Limb (tissue), 2 donors: ENCODE measurements around the gene SELPLG.
A peak's percentile ranks its signal among the peaks of the same experiment; 100 is the strongest.
"Not testable (repeated sequence)": the region's sequence is repeated elsewhere in the genome, so short reads cannot be mapped to it uniquely, and the experiment has no call there.

Experiments used
- DNase-seq, 2 donors: peaks; one replicate each; pipeline ENCODE4 v3.0.0-alpha.2; 2016; ENCODE audit errors: extremely low spot score in 2 of 2

The SELPLG gene

DNA sequence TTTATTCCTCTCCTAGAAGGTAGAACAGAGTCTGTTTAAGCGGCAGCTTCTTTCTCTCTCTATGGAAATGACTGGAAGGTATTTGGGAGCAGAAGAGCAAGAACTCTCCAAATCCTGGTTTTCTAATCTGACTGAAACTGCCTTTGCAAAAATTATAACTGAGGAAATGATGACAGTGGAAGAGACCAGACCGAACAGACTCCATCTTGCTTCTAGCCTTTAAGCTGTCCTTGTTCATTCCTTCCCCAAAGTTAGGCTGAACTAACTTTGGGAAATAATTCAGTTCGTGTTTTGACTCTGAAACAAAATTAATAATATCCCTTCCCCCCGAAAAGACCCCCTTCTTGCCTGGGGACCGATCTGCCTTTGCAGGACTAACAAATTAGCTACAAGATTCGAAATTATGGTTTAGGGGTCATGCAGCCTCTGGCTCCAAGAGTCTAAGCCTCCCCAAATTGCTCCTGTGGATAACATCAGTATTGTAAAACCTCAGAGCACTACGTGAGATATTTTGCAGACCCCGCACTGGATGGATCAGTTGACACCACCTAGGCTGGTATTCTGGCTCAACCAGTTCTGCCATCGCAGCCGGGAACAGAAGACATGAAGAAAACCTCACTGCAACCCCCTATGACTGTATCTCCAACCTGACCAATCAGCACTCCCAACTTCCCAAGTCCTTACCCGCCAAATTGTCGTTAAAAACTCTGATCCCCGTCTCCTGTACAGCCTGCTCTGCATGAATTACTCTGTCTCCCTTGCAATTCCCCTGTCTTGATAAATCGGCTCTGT, 14.1 kb downstream of the SELPLG start:
- no peak for DNase-seq

DNA sequence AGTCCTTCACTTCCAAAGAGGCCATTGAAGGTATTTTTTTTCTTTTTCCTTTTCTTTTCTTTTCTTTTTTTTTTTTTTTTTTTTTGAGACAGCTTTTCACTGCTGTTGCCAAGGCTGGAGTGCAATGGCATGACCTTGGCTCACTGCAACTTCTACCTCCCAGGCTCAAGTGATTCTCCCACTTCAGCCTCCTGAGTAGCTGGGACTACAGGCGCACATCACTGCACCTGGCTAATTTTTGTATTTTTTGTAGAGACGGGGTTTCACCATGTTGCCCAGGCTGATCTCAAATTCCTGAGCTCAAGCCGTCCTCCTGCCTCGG, 14.8 kb downstream of the SELPLG start:
- DNase-seq = not testable (repeated sequence)

DNA sequence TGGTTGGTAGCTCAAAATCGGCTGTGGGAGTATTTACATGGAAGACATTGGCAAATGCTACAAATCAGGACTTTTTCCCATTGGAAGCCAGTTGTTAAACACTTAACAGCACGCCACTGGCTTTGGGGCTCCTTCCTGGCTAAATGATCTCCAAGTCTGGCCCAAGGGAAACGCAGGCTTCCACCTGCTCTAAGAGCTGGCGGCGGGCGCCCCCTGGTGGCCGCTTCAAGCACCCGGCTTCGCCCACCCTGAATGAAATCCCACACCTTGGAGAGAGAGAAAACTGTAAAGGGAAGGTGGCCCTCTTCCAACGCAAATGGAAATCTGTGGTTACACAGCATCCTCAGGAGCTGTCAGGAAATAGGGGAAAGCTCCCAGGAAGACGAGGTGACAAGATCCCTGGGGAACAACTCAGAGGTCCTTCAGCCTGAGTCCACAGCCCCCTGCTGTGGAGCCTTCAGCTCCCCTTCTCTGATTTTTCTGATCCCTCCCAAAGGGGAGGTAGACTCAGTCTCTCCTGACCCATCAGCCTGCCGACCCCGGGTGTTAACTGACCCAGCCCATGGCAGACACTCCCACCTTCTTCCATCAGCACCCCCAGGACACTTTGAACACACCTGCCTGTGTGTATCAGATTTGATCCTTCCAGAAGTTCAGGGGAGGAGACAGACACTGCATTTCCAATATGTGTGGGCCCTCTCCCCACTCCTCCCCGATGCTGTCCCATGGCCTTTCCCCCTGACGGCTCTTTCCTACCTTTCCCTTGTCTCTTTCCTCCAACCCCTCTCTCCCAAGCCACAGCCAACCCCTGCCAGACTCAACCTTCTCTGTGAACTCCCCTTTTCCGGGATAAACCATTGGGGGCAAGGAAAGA, 15.4 kb downstream of the SELPLG start:
- peak; percentile 86 to 91 for DNase-seq

GRCh38 chr12:108616941-108617858, 16.5 kb downstream of the SELPLG start:
- DNase-seq = no peak

- no peak for DNase-seq
Observed at GRCh38 chr12:108616359-108616758, 17.3 kb downstream of the SELPLG start.

DNA sequence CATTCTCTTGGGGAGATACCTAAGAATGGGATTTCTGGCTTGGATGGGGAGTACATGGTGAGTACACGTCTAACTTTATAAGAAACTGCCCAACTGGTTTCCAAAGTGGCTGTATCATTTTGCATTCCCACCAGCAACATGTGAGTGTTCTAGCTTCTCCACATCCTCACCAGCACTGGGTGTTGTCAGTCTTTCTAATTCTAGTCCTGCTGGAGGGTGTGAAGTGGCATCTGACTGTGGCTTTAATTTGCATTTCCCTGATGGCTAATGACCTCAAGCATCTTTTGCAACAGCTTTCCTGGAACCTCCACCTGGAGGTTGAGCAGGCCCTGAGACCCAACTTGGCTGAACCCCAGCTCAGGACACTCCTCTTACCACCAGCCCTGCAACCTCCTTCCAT, 17.8 kb downstream of the SELPLG start:
- DNase-seq = no peak

DNA sequence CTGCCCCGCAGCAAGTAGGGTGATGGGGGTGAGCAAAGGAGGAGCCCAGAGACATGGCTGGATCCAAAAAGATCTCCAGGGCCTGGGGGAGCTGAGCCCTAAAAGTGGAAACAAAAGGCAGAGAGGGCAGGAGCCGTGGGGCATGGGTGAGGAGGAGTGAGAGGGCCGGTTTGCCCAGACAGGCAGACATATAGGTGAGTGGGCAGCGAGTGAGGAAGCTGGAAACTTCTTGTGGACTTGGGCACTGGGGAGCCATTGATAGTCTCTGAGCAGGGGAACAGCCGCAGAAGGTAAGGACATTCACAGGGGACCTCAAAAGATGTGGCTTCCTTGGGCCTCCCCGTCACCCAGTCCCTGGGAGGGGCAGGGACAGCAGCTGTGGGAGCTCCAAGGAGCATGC, 19.1 kb downstream of the SELPLG start:
- no peak for DNase-seq

- DNase-seq = no peak
Observed at GRCh38 chr12:108614041-108614440, 19.7 kb downstream of the SELPLG start.

DNA sequence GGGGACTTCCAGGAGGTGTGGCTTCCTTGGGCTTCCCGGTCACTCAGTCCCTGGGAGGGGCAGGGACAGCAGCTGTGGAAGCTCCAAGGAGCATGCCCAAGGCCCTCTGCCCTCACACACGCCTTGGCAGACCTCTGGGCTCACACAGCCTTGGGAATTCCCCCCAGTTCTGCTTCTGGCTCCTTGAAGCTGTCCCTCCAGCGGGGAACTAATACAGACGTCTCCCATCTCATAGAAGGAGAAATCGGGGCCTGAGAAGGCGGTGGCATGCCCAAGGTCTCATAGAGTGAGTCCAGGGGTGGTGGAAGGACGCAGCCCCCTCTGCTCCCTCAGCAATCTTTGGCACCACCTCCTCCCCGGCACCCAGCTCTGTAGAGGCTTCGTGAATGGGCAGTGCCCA, 20.1 kb downstream of the SELPLG start:
- no peak for DNase-seq

GRCh38 chr12:108612788-108613282, 20.9 kb downstream of the SELPLG start:
- no peak for DNase-seq

- no peak for DNase-seq
Observed at GRCh38 chr12:108611884-108612415, 21.7 kb downstream of the SELPLG start.

- DNase-seq = no peak
Observed at GRCh38 chr12:108610856-108611605, 22.7 kb downstream of the SELPLG start.

DNA sequence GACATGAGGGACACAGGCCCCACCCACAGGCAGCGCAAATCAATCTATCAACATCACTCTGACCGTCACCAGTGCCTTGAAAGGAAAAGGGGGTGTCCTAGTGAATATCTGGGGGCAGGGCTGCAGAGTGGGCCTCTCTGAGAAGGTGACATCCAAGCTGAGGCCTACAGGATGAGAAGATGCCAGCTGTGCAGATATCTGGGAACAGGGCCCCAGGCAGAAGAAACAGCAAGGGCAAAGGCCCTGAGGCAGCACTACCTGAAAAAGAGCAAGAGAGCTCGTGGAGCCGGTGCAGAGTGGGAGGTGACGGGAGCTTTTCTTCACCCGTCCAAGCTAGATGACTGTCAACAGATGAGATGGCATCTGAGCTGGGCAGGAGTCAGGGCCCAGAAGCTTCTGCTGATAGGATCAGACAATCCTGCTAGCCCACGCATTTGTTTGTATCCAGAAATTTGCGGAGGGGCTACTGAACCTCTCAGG, 23.3 kb downstream of the SELPLG start:
- no peak for DNase-seq

- DNase-seq = peak; percentile 86 to 91
Observed at GRCh38 chr12:108609537-108610335, 24.0 kb downstream of the SELPLG start.

DNA sequence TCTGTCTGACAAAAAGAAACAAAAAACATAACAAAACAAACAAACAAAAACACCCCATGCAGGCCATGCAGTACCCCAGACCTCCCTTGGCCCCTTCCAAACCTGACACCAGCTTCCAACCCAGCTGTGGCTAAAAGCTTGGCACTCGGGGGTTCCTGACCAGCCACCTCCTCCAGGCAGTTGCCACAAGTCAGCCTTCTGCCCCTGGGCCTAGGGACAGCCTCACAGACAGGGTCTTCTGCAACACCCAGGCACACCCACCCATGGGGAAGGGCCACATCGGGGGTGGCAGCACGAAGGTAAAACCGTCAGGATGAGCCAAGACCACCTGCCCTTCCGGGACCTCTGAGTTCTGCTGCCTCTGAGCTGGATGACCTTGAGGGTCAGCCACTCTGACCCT, 25.1 kb downstream of the SELPLG start:
- no peak for DNase-seq

DNA sequence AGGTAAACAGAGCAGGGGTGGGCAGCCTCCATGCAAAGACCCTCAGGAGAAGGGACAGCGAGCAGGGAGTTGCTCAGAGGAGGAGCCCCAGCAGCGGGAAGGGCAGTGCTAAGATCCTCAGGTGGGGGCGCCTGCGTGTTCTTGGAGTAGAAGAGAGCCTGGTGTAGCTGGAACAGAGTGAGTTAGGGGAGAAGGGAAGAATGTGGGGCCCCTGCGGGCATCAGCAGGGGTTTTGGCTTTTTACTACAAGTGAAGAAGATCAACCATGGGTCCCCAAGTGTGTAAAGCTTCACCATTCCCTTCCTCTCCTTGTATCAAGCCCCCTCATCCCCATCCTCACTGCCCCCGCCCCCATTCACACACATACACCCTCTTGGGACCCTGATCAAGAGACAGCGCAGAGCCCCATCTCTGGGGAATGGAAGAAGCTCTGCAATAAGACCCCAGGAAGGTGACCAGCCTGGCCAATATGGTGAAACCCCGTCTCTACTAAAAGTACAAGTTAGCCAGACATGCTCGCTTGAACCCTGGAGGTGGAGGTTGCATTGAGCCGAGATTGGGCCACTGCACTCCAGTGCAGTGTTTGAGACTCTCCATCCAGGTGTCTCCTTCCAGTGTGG, 25.6 kb downstream of the SELPLG start:
- no peak for DNase-seq

- DNase-seq = no peak
Observed at GRCh38 chr12:108606492-108606891, 27.2 kb downstream of the SELPLG start.

DNA sequence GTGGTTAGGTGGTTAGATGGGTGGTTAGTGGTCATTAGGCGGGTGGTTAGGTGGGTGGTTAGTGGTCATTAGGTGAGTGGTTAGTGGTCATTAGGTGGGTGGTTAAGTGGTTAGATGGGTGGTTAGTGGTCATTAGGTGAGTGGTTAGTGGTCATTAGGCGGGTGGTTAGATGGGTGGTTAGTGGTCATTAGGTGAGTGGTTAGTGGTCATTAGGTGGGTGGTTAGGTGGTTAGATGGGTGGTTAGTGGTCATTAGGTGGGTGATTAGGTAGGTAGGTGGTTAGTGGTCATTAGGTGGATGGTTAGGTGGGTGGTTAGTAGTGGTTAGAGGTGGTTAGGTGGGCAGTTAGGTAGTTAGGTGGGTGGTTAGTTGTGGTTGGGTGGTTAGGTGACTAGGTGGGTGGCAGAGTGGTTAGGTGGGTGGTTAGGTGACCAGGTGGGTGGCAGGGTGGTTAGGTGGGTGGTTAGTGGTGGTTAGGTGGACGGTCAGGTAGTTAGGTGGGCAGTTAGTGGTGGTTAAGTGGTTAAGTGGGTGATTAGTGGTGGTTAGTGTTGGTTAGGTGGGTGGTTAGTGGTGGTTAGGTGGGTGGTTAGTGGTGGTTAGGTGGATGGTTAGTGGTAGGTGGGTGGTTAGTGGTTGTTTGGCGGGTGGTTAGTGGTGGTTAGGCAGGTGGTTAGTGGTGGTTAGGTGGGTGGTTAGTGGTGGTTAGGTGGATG, 27.8 kb downstream of the SELPLG start:
- DNase-seq = no peak
